Activated T-helper 2 cell treated with anti-CD3 and anti-CD28 coated beads, Interferon-gamma antibody, Interleukin-2, Interleukin-4, amounts not matched to agents 10 μg/mL and 5 μg/mL and 100 μg/mL, durations not matched to agents 14 hours and 24 hours and 36 hours (primary cell): ENCODE data around the gene PIN4. TPM values are rescaled to one million over a fixed set of nuclear protein-coding genes. Genes with fewer than 3 reads are reported as not detected.
A peak's percentile ranks its signal among the peaks of the same experiment; 100 is the strongest.
"Not testable (repeated sequence)": the region's sequence is repeated elsewhere in the genome, so short reads cannot be mapped to it uniquely, and the experiment has no call there.

ENCODE experiments used
- DNase-seq: peaks from one replicate; pipeline ENCODE4 v3.0.0; 2021; ENCODE audit warnings: low spot score
- H3K27ac Mint-ChIP-seq: one replicate; pipeline ENCODE4 v1.8.0; 2021; ENCODE audit warnings: mixed read lengths
- H3K27me3 Mint-ChIP-seq: one replicate; pipeline ENCODE4 v1.8.0; 2021; ENCODE audit warnings: low read depth, mixed read lengths
- H3K36me3 Mint-ChIP-seq: one replicate; pipeline ENCODE4 v1.8.0; 2021; ENCODE audit warnings: low read depth, mixed read lengths
- H3K4me1 Mint-ChIP-seq: one replicate; pipeline ENCODE4 v1.8.0; 2021; ENCODE audit warnings: low read depth, mixed read lengths
- H3K4me3 Mint-ChIP-seq: one replicate; pipeline ENCODE4 v1.8.0; 2021; ENCODE audit warnings: low read depth, mild to moderate bottlenecking, moderate library complexity, mixed read lengths
- H3K9me3 Mint-ChIP-seq: one replicate; pipeline ENCODE4 v1.8.0; 2021; ENCODE audit warnings: mixed read lengths
- intact Hi-C: fragments of 100-400 bp; cut with micrococcal nuclease; formaldehyde crosslinking; loops from one replicate; pipeline ENCODE4 v1.15.1; 2023
- total RNA-seq: library from RNA; stranded (reverse); gene quantifications from 2 replicates; pipeline ENCODE4 v1.2.3, GENCODE V29; 2022

The PIN4 gene
- total RNA-seq, 1 donor from 2014 or later, result 16.8 TPM

GRCh38 chrX:72158773-72159172 lies 22.8 kb upstream of the PIN4 start:
- no peak overlapping the region for H3K4me3 Mint-ChIP-seq
- no peak for DNase-seq
- peaks cover 6% of the 10 kb centered on the region for H3K27me3 Mint-ChIP-seq
- no peaks in the 10 kb centered on the region for H3K4me1 Mint-ChIP-seq
- no peaks in the 10 kb centered on the region for H3K36me3 Mint-ChIP-seq
- intact Hi-C loops, result no loop called here
- H3K9me3 Mint-ChIP-seq, result no peaks in the 10 kb centered on the region
- no peak overlapping the region for H3K27ac Mint-ChIP-seq

DNA sequence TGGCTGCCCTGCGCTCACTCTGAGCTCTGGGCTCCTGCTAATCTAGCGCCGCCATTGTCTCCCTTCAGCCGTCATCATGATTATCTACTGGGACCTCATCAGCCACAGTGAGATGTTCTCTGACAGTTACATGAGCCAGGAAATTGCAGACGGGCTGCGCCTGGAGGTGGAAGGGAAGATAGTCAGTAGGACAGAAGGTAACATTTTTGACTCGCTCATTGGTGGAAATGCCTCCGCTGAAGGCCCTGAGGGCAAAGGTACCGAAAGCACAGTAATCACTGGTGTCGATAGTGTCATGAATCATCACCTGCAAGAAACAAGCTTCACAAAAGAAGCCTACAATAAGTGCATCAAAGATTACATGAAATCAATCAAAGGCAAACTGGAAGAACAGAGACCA lies 21.8 kb upstream of the PIN4 start:
- intact Hi-C loops, result no loop called here
- H3K9me3 Mint-ChIP-seq, result no peaks in the 10 kb centered on the region
- no peak overlapping the region for H3K4me3 Mint-ChIP-seq

DNA sequence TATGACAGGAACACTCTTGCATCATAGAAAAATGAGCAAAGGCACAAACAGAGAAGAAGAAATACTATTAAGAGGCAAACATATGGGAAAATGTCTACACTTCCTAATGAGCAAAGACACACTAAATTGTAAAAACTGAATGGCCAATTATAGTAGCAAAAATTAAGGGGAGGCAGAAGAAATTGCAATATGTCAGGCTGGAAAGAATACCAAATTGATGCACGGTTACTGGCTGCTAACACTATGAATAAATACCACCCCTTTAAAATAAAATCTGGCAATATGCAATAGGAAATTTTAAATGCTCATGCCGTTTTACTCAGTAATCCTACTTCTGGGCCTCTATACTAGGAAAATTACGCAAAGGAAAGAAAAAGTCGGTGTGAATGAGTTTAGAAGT lies 16.0 kb upstream of the PIN4 start:
- DNase-seq, result no peak
- H3K36me3 Mint-ChIP-seq, result no peaks in the 10 kb centered on the region
- peaks cover 6% of the 10 kb centered on the region for H3K4me1 Mint-ChIP-seq
- H3K27ac Mint-ChIP-seq, result no peak overlapping the region
- intact Hi-C loops, result no loop called here
- H3K9me3 Mint-ChIP-seq, result no peaks in the 10 kb centered on the region
- H3K4me3 Mint-ChIP-seq, result no peak overlapping the region
- no peaks in the 10 kb centered on the region for H3K27me3 Mint-ChIP-seq

More for the DNA sequence above, 21.8 kb upstream of the PIN4 start:
- Mint-ChIP-seq H3K27ac (no peak overlapping the region), H3K4me1 (no peaks in the 10 kb centered on the region), H3K27me3 (peaks cover 6% of the 10 kb centered on the region), H3K36me3 (no peaks in the 10 kb centered on the region)
- DNase-seq, result no peak

DNA sequence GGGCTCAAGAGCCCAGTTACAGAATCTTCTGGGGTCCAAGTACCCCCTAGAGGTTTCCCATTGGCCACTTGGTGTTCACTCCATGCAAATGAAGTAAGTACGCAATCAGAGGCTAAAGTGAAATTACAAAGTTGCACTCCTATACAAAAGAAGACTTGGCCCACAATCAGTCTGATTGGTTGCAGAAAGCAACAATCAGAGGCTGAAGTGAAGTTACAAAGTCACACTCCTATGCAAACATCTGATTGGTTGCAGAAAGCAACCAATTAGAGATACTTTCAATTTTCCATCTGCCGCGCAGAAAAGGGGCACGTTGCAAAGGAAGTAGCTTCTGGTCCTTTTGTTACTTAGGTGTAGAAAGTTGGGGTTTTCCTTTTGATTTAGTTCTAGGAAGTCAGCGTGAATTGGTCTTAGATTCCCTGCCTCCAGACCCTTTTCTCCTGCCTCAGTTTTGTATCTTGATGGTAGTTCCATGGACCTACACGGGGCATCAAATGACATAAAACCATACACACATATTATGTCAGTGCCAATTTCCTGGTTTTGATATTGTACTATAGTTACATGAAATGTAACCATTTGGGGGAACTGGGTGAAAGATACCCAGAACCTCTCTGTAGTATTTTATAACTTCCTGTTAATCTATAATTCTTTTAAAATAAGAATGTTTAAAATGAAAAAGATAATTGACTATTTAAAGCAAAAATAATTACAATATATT lies 12.4 kb upstream of the PIN4 start:
- peaks cover 6% of the 10 kb centered on the region for H3K4me1 Mint-ChIP-seq
- H3K27ac Mint-ChIP-seq, result peak overlapping the region; percentile 52
- intact Hi-C loops, result no loop called here
- no peaks in the 10 kb centered on the region for H3K36me3 Mint-ChIP-seq
- H3K4me3 Mint-ChIP-seq, result peak overlapping the region; percentile 61
- no peaks in the 10 kb centered on the region for H3K27me3 Mint-ChIP-seq
- DNase-seq, result peak; percentile 13
- H3K9me3 Mint-ChIP-seq, result no peaks in the 10 kb centered on the region

DNA sequence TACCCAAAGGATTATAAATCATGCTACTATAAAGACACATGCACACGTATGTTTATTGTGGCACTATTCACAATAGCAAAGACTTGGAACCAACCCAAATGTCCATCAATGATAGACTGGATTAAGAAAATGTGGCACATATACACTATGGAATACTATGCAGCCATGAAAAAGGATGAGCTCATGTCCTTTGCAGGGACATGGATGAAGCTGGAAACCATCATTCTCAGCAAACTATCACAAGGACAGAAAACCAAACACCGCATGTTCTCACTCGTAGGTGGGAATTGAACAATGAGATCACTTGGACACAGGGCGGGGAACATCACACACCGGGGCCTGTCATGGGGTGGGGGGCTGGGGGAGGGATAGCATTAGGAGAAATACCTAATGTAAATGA lies 5.3 kb upstream of the PIN4 start:
- H3K27ac Mint-ChIP-seq, H3K4me1 Mint-ChIP-seq, intact Hi-C loops, H3K4me3 Mint-ChIP-seq, H3K9me3 Mint-ChIP-seq, H3K36me3 Mint-ChIP-seq, H3K27me3 Mint-ChIP-seq, DNase-seq: not testable (repeated sequence)

DNA sequence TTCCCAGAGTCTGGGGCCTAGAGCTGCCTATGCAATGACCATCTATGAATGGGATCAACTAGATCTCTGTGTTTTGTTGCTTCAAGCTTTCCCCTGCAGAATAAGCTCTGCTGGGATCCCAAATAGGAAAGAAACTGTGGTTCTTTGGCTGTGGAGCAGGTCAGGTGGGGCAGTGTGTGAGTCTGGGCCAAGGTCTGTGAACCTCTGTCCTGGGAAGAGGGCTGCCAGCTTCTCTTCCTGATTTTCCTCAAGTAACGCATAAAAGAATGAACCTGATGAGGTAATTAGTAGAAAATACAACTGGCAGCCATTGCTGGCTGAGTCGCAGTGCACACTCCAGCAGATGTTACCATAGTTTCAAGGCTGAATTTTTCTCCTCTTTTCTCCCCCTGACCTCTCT lies 4.6 kb upstream of the PIN4 start:
- no peak overlapping the region for H3K27ac Mint-ChIP-seq
- no peaks in the 10 kb centered on the region for H3K27me3 Mint-ChIP-seq
- H3K9me3 Mint-ChIP-seq, result no peaks in the 10 kb centered on the region
- H3K4me3 Mint-ChIP-seq, result no peak overlapping the region
- no peak for DNase-seq
- no peaks in the 10 kb centered on the region for H3K36me3 Mint-ChIP-seq
- H3K4me1 Mint-ChIP-seq, result peaks cover 2% of the 10 kb centered on the region
- intact Hi-C loops, result no loop called here

GRCh38 chrX:72180539-72180938 lies 1.0 kb upstream of the PIN4 start:
- Mint-ChIP-seq H3K9me3 (no peaks in the 10 kb centered on the region), H3K36me3 (peaks cover 4% of the 10 kb centered on the region), H3K4me3 (no peak overlapping the region), H3K27me3 (no peaks in the 10 kb centered on the region), H3K27ac (no peak overlapping the region), H3K4me1 (peaks cover 2% of the 10 kb centered on the region)
- no peak for DNase-seq
- intact Hi-C loops, result loop anchor here (2.0 kb wide), 2 partner anchors 58 to 162 kb away; partner anchors contain the start of gene ERCC6L

- no peaks in the 10 kb centered on the region for H3K27me3 Mint-ChIP-seq
- no peak overlapping the region for H3K27ac Mint-ChIP-seq
- H3K4me1 Mint-ChIP-seq, result peaks cover 2% of the 10 kb centered on the region
- intact Hi-C loops, result no loop called here
- peaks cover 4% of the 10 kb centered on the region for H3K36me3 Mint-ChIP-seq
- H3K9me3 Mint-ChIP-seq, result no peaks in the 10 kb centered on the region
- H3K4me3 Mint-ChIP-seq, result no peak overlapping the region
- no peak for DNase-seq
These were observed 1.4 kb downstream of the PIN4 start for GRCh38 chrX:72182924-72183323.

- peaks cover 28% of the 10 kb centered on the region for H3K36me3 Mint-ChIP-seq
- H3K4me1 Mint-ChIP-seq, result no peaks in the 10 kb centered on the region
- intact Hi-C loops, result no loop called here
- H3K27me3 Mint-ChIP-seq, result no peaks in the 10 kb centered on the region
- H3K27ac Mint-ChIP-seq, result no peak overlapping the region
- DNase-seq, result no peak
- no peak overlapping the region for H3K4me3 Mint-ChIP-seq
- no peaks in the 10 kb centered on the region for H3K9me3 Mint-ChIP-seq
These were observed 20.4 kb downstream of the PIN4 start for GRCh38 chrX:72201836-72202536.

GRCh38 chrX:72202792-72203401 lies 21.3 kb downstream of the PIN4 start:
- no peaks in the 10 kb centered on the region for H3K27me3 Mint-ChIP-seq
- peaks cover 32% of the 10 kb centered on the region for H3K36me3 Mint-ChIP-seq
- H3K4me1 Mint-ChIP-seq, result no peaks in the 10 kb centered on the region
- DNase-seq, result no peak
- intact Hi-C loops, result no loop called here
- no peaks in the 10 kb centered on the region for H3K9me3 Mint-ChIP-seq
- no peak overlapping the region for H3K4me3 Mint-ChIP-seq
- H3K27ac Mint-ChIP-seq, result no peak overlapping the region

DNA sequence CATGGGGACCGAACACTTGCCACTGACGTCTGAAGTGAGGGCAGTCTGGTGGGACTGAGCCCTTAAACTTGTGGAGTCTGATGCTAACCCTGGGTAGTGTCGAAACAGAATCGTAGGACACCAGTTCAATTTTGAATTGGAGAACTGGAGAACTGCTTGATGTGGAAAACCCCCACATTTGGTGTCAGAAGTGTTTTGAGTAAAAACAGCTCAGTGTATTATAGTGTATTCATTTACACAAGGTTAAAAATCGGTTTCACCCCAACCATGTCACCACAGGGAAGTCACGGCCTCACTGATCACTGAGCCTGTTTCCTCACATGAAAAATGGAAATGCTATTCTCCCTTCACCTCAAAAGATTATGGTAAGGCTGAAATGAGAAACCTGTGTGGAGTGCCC lies 21.9 kb downstream of the PIN4 start:
- no peak for DNase-seq
- Mint-ChIP-seq H3K4me3 (no peak overlapping the region), H3K9me3 (no peaks in the 10 kb centered on the region), H3K27ac (no peak overlapping the region), H3K4me1 (no peaks in the 10 kb centered on the region), H3K36me3 (peaks cover 31% of the 10 kb centered on the region), H3K27me3 (no peaks in the 10 kb centered on the region)
- intact Hi-C loops, result no loop called here

- no peak overlapping the region for H3K4me3 Mint-ChIP-seq
- H3K27ac Mint-ChIP-seq, result no peak overlapping the region
- H3K4me1 Mint-ChIP-seq, result no peaks in the 10 kb centered on the region
- no peaks in the 10 kb centered on the region for H3K27me3 Mint-ChIP-seq
- DNase-seq, result no peak
- peaks cover 30% of the 10 kb centered on the region for H3K36me3 Mint-ChIP-seq
- H3K9me3 Mint-ChIP-seq, result no peaks in the 10 kb centered on the region
- intact Hi-C loops, result no loop called here
These were observed 24.1 kb downstream of the PIN4 start for GRCh38 chrX:72205706-72206105.

- Mint-ChIP-seq H3K27me3 (no peaks in the 10 kb centered on the region), H3K9me3 (no peaks in the 10 kb centered on the region)
- DNase-seq, result no peak
These were observed 25.8 kb downstream of the PIN4 start for GRCh38 chrX:72207366-72207765.

More at GRCh38 chrX:72207366-72207765, 25.8 kb downstream of the PIN4 start:
- intact Hi-C loops, result no loop called here
- Mint-ChIP-seq H3K36me3 (peaks cover 30% of the 10 kb centered on the region), H3K27ac (no peak overlapping the region), H3K4me1 (no peaks in the 10 kb centered on the region), H3K4me3 (no peak overlapping the region)
